DOHH2 (cell line): ENCODE results near the gene DCANP1.

Experiments
- CTCF ChIP-seq: fragments of 200-600 bp; sonication (generic); IDR thresholded peaks from one replicate; pipeline ENCODE4 v1.5.1; 2014; ENCODE audit warnings: antibody characterized with exemption, mild to moderate bottlenecking, low read depth, low read length; ENCODE audit not compliant: poor library complexity, severe bottlenecking
- EZH2phosphoT487 ChIP-seq: fragments of 200-600 bp; sonication (generic); IDR thresholded peaks from 2 replicates; pipeline ENCODE4 v1.6.1; 2017; ENCODE audit warnings: borderline replicate concordance, mild to moderate bottlenecking, antibody characterized with exemption, low read length, moderate library complexity, mixed read lengths

GRCh38 chr5:135484674-135485086 lies 37.5 kb upstream of the DCANP1 start:
- no peak for TF ChIP-seq CTCF
- TF ChIP-seq EZH2phosphoT487 = no peak
